Spleen (tissue), 11 donors: Measurements from ENCODE around the gene MPO. TPM values are rescaled to one million over a fixed set of nuclear protein-coding genes. Genes with fewer than 3 reads are reported as not detected.

Experiments
- DNase-seq: peaks from one replicate; pipeline ENCODE4 v3.0.0-alpha.2; 2020
- H3K27ac ChIP-seq, 8 donors: fragments of 200-600 bp; sonication (generic) in 7 of 8; 1 replicate in 4 of 8; 2 replicates in 4 of 8; pipeline versions ENCODE4 v1.5.0 to v1.8.0; 2016 to 2021; ENCODE audit warnings: inconsistent platforms in 4 of 8, mild to moderate bottlenecking in 4 of 8, moderate library complexity in 1 of 8
- H3K27me3 ChIP-seq, 7 donors: fragments of 200-600 bp; sonication (generic) in 6 of 7; replicated peaks in 1 of 7; 1 replicate in 4 of 7; 2 replicates in 3 of 7; pipeline versions ENCODE4 v1.5.0 to v1.8.0; 2016 to 2021; ENCODE audit warnings: inconsistent platforms in 3 of 7, mild to moderate bottlenecking in 1 of 7
- H3K36me3 ChIP-seq, 6 donors: fragments of 200-600 bp; sonication (generic) in 5 of 6; 1 replicate in 4 of 6; 2 replicates in 2 of 6; pipeline versions ENCODE4 v1.5.0 to v1.8.0; 2016 to 2021; ENCODE audit warnings: inconsistent platforms in 2 of 6
- H3K4me1 ChIP-seq, 6 donors: fragments of 200-600 bp; sonication (generic) in 5 of 6; 1 replicate in 3 of 6; 2 replicates in 3 of 6; pipeline versions ENCODE4 v1.5.0 to v1.8.0; 2016 to 2021; ENCODE audit warnings: inconsistent platforms in 3 of 6
- H3K4me3 ChIP-seq, 8 donors: fragments of 200-600 bp; sonication (generic) in 7 of 8; 1 replicate in 4 of 8; 2 replicates in 4 of 8; pipeline versions ENCODE4 v1.5.0 to v1.8.0; 2016 to 2021; ENCODE audit warnings: inconsistent platforms in 4 of 8, mild to moderate bottlenecking in 4 of 8, moderate library complexity in 2 of 8
- H3K9me3 ChIP-seq, 8 donors: fragments of 200-600 bp; sonication (generic) in 7 of 8; 1 replicate in 4 of 8; 2 replicates in 4 of 8; pipeline versions ENCODE4 v1.5.0 to v1.8.0; 2016 to 2021; ENCODE audit warnings: inconsistent platforms in 4 of 8
- POLR2A ChIP-seq, 3 donors: fragments of 450-650 bp; IDR thresholded peaks; one replicate each; pipeline ENCODE4 v1.5.1; 2017; ENCODE audit warnings: antibody characterized with exemption in 3 of 3, mild to moderate bottlenecking in 1 of 3
- POLR2AphosphoS5 ChIP-seq, 3 donors: sonication (generic); formaldehyde crosslinking; IDR thresholded peaks; one replicate each; pipeline ENCODE4 v1.5.1; 2017; ENCODE audit warnings: antibody characterized with exemption in 3 of 3
- WGBS, 5 donors: extraction: QIAGEN DNeasy Blood & Tissue Kit in 3 of 5; methylation state at CpG; one replicate each; pipeline versions ENCODE4 v1.1.5 to v1.1.7; 2013 to 2018; 5-methylcytosine and 5-hydroxymethylcytosine counted together
- intact Hi-C: fragments of 100-400 bp; cut with DNase I; formaldehyde crosslinking; loops from one replicate; pipeline ENCODE4 v1.15.0; 2023; ENCODE audit warnings: low total_unique reads
- polyA plus RNA-seq, 3 donors: library from polyadenylated mRNA; stranded (reverse); fragments of 200-250 nt; gene quantifications; one replicate each; pipeline ENCODE4 v1.2.1, GENCODE V29; 2013
- total RNA-seq, 7 donors: library from RNA; depleted of rRNA in 3 of 7; stranded (reverse); fragments of >200 nt in 3 of 7; fragmentation: NEBNext Ultra II Directional in 4 of 7; extraction: Animal tissue kit (Norgen Biotek cat#: 25700) in 4 of 7; gene quantifications; one replicate each; pipeline versions ENCODE4 v1.1.0 to v1.2.1, GENCODE V29; 2016 to 2021
- TF ChIP-seq, protein P1 (sequence below), 11 experiments: fragments of 200-600 bp in 7 of 11; fragments of 450-650 bp in 4 of 11; sonication (generic) in 4 of 11; IDR thresholded peaks in 8 of 11; conservative IDR thresholded peaks in 3 of 11; 1 replicate in 7 of 11; 2 replicates in 4 of 11; pipeline versions ENCODE4 v1.4.0 to v1.8.0; 2016 to 2021; ENCODE audit warnings: antibody characterized with exemption in 11 of 11, inconsistent platforms in 4 of 11, mild to moderate bottlenecking in 1 of 11
- donor health status: healthy with polysubstance abuse.
- donor health status: DM: no; HTN: no; CAD: no; lungs with moderate emphysema.
- donor health status: DM: no; HTN: no; CAD: no.
- donor health status: Bipolar disorder and iron deficiency.
- donor health status: healthy.
- donor health status: DM: no; HTN: no; CAD: no.
- donor health status: DM: yes; HTN: yes; CAD: no.

MPO gene
- total and polyA plus RNA-seq, 10 donors: 0.52 to 75.7 (median 12.0) TPM

DNA sequence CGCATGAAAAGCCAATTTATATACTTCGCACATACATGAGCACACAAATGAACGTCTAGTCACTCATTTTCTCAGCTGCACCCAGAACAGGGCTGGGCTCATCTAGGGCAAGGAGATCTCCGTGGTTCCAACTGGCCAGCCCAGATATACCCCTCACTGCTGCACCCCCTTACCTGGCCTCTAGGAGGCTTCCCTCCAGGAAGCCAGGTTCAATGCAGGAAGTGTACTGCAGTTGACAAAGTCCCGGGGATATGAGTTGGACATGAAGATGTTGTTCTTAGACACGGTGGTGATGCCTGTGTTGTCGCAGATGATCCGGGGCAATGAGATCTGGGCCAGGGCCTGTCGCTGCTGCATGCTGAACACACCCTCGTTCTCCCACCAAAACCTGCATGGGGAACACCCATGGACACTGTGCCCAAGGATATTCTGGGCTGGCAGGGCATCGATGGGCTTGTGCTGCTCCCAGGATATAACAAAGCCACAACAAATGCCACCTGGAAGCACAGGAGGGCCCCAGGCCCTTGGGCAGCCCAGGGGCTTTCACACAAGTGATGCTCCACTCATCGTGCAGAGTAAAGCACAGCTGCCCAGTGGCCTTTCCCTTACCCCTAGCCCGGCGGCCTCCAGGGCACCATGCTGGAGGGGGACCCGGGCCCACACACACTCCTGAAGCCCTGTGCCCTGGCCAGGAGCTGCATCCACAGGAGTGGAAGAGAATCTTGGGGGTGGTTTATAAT lies 10.1 kb downstream of the MPO start:
- DNase-seq: peak; percentile 33
- TF ChIP-seq, protein P1, sequence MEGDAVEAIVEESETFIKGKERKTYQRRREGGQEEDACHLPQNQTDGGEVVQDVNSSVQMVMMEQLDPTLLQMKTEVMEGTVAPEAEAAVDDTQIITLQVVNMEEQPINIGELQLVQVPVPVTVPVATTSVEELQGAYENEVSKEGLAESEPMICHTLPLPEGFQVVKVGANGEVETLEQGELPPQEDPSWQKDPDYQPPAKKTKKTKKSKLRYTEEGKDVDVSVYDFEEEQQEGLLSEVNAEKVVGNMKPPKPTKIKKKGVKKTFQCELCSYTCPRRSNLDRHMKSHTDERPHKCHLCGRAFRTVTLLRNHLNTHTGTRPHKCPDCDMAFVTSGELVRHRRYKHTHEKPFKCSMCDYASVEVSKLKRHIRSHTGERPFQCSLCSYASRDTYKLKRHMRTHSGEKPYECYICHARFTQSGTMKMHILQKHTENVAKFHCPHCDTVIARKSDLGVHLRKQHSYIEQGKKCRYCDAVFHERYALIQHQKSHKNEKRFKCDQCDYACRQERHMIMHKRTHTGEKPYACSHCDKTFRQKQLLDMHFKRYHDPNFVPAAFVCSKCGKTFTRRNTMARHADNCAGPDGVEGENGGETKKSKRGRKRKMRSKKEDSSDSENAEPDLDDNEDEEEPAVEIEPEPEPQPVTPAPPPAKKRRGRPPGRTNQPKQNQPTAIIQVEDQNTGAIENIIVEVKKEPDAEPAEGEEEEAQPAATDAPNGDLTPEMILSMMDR (IDR thresholded peaks at IDR 0.05 in 8 of 11, conservative IDR thresholded peaks at IDR 0.05 in 3 of 11): no peak
- TF ChIP-seq POLR2A (IDR thresholded peaks at IDR 0.05): no peak
- no peak for TF ChIP-seq POLR2AphosphoS5 (IDR thresholded peaks at IDR 0.05)
- no peaks in the 10 kb centered on the region for H3K36me3 ChIP-seq
- 64 to 84% (median 71%) methylated on average over 12 to 15 of the region's 15 CpGs for WGBS, 5 donors
- peaks cover 0 to 10% (median 0%) of the 10 kb centered on the region in 6 donors for H3K4me1 ChIP-seq
- intact Hi-C loops: no loop called here
- H3K4me3 ChIP-seq: no peak overlapping the region
- peaks cover 0 to 8% (median 0%) of the 10 kb centered on the region in 7 donors for H3K27me3 ChIP-seq
- H3K27ac ChIP-seq: no peak overlapping the region
- H3K9me3 ChIP-seq: no peaks in the 10 kb centered on the region

DNA sequence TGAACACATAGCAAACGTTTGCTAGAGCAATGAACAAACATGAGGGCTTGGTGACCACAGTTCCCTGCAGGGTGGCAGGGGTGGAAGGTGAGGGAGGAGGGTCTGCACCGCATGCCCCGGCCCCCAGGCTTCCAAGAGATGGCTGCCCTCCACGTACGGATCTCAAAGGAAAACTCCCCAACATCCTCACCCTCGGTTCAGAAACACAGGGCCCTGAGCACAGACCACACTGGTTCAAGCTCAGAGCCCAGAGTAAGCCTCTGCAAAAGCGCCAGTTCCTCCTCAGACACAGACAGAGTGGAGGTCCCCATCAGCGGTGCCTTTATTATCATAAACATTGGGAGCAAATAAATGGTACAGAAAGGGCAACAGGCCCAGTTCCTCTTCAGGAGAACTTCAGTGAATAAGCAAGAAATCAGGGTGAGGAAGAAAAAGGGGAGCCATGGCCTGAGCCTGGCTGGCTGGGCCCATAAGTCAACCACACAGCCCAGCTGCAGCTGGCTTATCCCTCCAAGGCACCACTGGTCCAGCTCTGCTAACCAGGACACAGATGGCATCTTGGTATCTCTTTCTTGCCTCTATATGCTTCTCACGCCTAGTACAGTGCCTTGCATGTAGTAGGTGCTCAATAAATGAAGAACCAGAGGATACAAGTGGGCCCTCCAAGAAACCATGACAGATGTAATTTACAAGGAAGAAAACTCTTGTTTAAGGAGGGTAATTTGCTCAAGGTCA lies 11.0 kb downstream of the MPO start:
- Histone ChIP-seq H3K27ac (no peak overlapping the region), H3K4me3 (no peak overlapping the region), H3K9me3 (no peaks in the 10 kb centered on the region), H3K27me3 (peaks cover 0 to 17% (median 2%) of the 10 kb centered on the region in 7 donors), H3K4me1 (peaks cover 0 to 10% (median 0%) of the 10 kb centered on the region in 6 donors), H3K36me3 (no peaks in the 10 kb centered on the region)
- DNase-seq: peak; percentile 15
- intact Hi-C loops: no loop called here
- TF ChIP-seq, protein P1 (IDR thresholded peaks at IDR 0.05 in 8 of 11, conservative IDR thresholded peaks at IDR 0.05 in 3 of 11): no peak
- TF ChIP-seq POLR2AphosphoS5 (IDR thresholded peaks at IDR 0.05) (no peak), POLR2A (IDR thresholded peaks at IDR 0.05) (no peak)
- WGBS, 5 donors: 56 to 80% (median 71%) methylated on average over 8 to 9 of the region's 9 CpGs

DNA sequence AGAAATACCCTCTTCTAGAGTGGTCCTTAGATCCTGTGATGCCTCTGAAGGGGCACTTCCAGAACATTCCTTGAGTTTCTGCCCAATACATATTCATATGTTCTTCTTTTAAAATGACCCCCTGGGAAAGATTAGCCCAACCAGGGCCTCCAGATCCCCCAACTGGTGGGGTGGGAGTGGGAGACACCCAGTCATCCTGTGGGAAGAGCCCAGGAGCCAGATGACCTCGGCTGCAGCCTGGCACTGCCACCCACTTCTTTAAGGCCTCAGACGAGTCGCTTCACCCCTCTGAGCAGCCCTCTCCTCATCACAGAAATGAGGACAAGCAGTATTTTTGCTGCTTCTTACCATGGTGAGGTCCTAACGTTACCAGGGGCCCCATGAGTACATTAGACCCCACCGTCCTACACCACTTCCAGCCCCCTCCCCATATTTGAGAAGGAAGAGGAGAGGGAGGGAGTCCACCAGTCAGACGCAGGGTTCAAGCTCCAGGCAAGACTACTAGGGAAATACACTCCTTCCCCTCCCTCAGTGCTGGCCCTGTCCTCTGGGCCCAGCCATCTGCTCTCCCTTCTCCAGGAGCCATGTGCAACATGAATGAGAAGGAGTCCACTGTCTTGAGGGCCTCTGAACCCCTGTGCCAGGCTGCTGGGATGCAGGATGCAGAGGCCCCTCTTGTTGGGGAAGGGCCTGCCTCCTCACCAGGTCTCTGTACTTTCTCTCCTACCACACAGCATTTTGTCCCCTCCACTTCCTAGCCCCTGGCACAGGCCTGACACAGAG lies 11.8 kb downstream of the MPO start:
- TF ChIP-seq, protein P1 (IDR thresholded peaks at IDR 0.05 in 8 of 11, conservative IDR thresholded peaks at IDR 0.05 in 3 of 11): no peak
- TF ChIP-seq POLR2A (IDR thresholded peaks at IDR 0.05) (no peak), POLR2AphosphoS5 (IDR thresholded peaks at IDR 0.05) (no peak)
- peaks cover 0 to 10% (median 0%) of the 10 kb centered on the region in 6 donors for H3K4me1 ChIP-seq
- no peak overlapping the region for H3K4me3 ChIP-seq
- peak; percentile 22 for DNase-seq
- no peaks in the 10 kb centered on the region for H3K36me3 ChIP-seq
- intact Hi-C loops: no loop called here
- H3K9me3 ChIP-seq: no peaks in the 10 kb centered on the region
- WGBS, 5 donors: 48 to 74% (median 68%) methylated on average over 5 to 6 of the region's 6 CpGs
- peaks cover 0 to 22% (median 8%) of the 10 kb centered on the region in 7 donors for H3K27me3 ChIP-seq
- H3K27ac ChIP-seq: no peak overlapping the region
